ENCODE data around the gene C18orf54.
"Not testable (repeated sequence)": the region's sequence is repeated elsewhere in the genome, so short reads cannot be mapped to it uniquely, and the experiment has no call there.

C18orf54 gene

DNA sequence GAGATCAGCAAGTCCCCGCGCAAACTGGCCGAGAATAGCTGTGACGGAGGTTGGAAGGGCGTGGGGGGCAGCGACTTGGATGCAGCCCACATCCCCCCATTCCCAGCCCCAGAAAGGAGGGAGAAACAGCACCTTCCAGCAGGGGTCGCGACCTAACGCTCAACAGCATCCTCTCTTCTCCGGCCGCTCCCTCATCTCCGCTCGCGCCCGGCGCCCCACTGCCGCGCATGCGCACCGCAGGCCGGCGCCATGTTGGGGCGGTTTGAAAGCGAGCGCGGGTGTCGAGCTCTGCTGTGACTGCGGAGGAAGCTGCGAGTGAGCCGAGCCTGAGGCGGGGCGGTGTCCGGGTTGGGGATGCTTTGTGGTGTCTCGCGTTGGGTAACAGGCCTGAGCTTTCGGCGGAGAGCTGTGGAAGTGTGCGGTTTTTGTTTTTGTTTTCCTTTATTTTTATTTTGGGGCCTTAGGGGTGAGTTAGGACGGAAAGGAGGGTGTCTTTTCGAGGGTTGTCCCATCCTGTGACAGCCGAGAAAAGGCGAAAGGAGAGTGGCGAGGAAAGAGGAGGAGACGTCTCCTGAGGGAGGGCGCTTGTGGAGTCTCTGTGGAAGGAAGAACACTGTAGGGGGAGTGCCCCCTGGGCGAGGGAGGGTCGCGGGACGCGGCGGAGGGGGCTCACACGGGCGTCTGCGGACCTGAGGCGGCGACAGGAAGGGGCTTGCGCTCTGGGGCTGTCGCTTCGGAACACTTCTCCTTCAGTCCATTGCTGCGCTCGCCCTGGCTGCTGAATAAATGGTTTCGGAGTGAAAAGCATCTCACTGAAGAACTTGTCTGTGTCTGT, at the start of gene C18orf54, which contains the start of gene STARD6:
C18orf54 (plus strand) TSS at position 247 of the 835 bp plus-strand sequence. CDS start 2,667 bp downstream, outside the sequence.
STARD6 (minus strand) TSS at position 199 of the 835 bp plus-strand sequence. CDS start 3,285 bp downstream, outside the sequence.
- DNase-seq = peak; percentile 92

DNA sequence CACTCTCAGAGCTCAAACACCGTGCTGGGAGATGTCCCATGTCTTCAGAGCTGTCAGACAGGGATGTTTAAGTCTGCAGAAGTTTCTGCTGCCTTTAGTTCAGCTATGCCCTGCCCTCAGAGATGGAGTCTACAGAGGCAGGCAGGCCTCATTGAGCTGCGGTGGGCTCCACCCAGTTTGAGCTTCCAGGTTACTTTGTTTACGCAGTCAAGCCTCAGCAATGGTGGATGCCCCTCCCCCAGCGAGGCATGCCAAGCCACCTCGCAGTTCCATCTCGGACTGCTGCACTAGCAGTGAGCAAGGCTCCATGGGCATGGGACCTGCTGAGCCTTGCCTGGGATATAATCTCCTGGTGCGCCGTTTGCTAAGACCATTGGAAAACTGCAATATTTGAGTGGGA, 48.1 kb upstream of the C18orf54 start:
- not testable (repeated sequence) for DNase-seq

DNA sequence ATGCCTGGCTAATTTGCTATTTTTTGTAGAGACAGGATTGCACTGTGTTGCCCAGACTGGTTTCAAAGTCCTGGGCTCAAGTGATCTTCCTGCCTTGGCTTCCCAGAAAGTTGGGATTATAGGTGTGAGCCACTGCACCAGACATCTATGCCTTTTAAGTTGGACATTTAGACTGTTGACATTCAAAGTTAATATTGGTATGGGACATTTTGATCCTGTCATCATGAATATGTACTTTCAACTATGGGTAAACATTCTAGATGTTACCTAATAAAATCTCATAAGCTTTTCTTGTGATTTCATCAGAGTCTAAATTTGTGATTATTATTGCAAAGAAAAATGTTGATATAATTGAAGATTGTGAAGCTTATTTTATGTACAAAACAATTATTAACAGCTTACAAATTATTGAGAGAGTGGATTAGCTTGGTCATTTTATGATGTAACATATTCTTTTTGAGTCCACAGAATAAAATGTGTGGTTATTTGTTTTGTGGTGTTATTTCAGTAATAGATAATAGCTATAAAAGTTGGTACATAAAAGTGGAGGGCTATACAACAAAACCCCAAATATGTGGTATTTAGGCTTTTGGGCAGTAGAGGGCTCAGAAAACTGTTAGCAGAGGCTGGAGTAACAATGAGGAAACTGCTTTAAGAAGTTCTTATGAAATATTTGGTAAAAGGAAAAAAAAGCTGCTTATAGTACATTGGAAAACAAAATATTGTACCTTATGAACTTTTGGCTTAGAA, 41.5 kb upstream of the C18orf54 start:
- no peak for DNase-seq

DNA sequence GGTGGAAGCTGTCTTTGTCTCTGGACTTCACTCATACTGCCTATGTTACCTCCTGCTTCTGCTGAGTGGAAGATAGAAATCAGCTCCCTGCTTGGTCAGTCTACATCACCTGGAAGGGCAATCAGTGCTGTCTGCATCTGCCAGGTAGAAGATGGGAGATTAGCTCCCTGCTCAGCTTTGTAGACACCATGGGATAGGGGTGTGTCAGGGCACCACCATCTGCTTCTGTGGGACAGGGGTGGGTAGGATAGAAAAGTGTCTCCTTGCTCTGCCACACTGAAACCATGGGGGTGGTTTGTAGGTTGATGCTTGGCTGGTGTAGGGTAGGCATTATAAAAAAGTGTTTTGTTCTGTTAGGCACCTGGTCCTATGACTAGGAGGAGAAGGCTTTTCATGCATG, 34.1 kb upstream of the C18orf54 start:
- DNase-seq = no peak

DNA sequence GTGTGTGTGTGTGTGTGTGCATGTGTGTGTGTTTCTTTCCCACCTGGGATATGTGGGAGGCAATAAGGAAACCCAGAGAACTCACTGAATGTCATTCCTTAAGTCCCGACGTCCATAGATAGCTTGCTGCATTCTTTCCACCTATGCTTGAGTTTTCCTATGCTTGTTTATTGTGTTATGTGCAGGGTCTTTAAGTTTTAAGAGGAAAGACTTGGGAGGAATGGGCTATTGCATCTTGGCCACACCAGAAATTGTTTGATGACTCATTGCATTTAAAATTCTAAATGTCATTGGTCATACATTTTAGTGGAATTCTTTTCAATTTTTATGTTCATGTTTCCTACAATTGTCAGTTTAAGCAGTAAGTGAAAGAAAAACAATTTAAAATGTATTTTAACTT, 33.7 kb upstream of the C18orf54 start:
- no peak for DNase-seq

DNA sequence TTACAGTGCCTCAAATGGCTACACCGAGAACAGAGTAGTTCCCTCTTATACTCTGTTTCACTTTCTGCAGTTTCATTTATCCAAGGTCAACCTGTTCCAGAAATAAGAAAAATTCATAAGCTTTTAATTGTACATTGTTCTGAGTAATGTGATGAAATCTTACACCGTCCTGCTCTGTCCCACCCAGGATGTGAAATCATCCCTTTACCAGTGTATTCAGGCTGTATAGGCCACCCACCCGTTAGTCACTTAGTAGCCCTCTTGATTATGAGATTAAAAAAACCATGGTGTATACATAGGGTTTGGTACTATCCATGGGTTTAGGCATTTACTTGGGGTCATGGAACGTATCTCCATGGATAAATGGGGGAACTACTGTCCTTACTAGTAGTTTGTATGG, 29.9 kb upstream of the C18orf54 start:
- no peak for DNase-seq

DNA sequence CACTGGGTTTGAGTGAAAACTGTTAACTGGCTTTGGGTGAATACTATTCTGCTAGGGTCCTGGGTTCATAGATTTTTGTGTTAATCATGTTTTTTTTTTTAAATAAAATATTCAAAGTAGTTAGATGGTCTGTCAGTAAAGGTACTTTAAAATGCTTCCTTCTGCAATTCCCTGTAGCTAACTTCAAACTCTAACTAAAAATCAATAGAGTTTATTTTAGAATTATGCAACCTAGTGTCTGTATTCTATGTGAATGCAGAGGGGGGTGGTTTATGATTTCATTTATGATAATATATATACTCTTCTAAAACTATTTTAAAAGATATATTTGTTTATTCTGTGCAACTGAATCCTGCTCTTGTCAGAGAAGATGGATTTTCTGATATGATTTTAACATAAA, 27.9 kb upstream of the C18orf54 start:
- DNase-seq = no peak

DNA sequence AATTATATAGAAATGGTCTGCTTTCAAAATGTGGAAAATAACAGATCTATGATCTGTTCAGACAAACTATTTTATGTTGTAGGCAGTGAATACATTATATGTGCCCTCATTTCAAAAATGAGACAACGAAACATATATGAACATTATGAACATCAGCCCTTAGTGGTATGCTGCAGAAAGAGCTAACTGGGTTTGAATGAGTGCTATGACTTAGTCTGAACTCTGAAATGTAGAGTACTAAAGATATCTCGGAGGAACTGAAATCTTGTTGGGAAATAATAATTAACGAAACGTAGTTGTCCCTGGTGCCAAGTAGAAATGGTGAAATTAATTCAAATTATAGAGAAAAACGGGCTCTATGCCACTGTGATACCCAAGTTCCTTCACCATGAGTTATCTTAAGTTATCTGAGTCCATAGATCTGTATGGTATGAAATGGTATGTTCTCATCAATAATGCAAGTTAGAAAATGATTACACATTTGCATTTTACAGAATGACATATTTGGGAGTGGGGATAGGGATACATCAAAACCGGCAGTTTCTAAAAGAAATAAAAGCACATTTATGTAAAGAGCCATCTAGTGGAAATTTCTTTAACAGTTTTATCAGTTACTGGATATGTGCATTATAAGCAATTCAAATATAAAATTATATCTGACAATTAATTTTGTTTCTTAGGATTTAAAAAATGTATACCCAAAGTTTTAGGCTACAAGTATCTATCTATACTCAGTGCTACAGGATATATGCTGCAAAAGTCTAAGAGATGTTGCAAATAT, 26.7 kb upstream of the C18orf54 start:
- no peak for DNase-seq

DNA sequence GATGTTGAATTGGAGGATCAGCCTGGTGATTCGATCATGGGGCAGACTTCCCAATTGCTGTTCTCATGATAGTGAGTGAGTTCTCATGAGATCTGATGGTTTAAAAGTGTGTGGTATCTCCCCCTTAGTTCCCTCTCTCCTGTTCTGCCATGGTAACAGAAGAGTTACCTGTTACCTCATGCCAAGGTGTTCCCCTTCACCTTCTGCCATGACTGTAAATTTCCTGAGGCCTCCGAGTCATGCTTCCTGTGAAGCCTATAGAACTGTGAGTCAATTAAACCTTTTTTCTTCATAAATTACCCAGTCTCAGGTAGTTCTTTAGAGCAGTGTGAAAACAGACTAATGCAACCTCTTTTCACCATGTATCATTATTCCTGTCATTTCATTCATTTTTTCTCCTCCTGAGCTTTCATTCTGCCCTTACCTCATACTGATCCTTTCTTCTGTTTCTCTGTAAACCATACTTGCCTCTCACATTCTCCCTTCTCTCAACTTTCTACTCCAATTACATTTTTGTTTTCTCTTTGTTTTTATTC, 22.0 kb upstream of the C18orf54 start:
- DNase-seq = no peak

DNA sequence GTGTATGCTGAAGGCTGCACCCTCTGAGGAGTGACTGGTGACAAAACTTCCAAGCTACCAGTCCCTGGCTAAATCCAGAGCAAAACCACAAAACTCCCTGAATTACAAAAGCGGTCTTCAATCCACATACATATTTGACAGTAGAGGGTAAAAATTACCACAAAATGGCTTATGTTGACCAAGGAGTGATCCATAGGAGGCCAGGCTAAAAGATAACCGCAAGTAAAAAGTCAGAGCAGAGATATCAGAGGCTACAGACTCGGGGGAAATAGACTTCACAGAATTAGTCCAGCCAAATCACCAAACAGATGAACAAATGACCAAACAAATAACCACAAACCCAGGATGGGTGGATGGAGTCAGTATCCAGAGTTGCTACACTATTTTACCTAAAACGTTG, 19.5 kb upstream of the C18orf54 start:
- DNase-seq = no peak

DNA sequence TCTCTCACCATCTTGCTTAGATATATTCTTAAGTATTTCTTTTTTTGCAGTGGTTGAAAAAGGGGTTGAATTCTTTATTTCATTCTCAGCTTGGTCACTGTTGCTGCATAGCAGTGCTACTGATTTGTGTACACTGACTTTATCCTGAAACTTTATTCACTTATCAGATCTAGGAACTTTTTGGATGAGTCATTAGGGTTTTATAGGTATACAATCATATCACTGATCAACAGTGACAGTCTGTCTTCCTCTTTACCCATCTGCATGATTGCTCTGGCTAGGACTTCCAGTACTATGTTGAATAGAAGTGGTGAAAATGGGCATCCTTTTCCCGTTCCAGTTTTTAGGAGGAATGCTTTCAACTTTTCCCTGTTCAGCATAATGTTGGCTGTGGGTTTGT, 6.5 kb upstream of the C18orf54 start:
- no peak for DNase-seq

DNA sequence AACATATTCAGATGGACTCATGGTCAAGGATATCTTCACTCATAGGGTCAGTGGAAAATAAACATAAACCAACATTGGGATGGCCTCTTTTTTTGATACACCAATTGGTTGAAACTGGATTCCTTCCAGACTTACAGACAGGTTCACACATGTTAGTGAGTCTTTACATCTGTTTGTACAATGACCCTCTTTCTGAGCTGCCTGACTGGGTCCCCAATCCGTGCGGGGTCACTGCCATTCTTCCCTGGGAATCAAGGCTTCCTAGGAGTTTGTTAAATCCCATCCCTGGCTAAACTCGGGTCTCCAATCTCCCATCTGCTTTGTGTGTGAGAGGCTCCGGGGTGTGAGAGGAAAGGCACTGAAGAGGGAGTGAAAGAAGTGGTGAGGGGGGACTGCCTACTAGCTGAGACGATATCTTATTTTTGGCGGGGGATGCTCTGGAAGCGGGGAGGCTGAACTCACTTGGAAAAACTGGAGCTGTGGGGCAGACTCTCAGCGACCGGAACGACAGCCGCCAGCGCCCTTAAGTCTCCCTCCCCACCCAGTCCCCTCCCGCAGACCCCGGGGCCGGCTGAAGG, 535 bp upstream of the C18orf54 start:
- no peak for DNase-seq

DNA sequence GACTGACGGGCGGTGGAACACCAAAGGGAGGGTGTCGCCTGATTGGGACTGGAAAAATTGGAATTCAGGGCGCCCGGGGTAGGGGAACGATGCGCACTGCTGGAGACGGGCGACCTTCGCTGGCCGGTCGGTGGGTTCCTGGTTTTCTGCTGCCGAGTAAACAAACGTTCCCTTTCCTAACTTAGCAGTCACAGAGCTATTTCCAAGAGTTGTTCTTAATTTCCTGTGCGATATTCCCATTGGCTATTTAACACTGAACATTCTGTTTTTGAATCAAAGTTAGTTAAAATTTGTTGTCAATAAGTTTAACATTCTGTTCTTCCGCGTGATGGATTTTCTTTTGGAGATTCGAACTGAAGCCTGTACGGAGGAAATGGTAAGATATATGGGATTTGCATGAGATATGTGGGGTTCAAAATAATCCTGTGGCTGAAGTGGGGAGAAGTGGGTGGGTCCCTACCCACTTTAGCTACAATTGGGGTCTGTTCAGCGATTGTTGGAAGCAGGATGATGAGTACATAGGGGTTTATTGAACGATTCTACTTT, 862 bp downstream of the C18orf54 start:
- DNase-seq = no peak

DNA sequence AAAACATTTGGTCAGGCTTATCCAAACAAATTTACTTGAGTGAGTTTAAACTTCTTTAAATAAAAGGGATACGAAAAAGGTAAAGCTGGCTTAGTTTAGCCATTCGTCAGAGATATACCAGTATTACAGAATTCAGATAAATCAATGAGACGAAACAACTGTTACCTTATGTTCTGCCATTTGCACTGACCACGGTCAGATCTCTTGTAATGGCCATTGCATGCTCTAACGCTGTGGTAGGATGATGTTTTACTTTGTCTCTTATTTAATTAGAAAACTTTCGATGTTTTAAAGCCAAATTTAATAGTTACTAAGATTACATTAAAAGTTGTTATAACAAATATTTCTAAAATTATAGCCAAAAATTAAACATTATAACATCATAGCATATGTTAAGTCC, 1.5 kb downstream of the C18orf54 start:
- DNase-seq = no peak

DNA sequence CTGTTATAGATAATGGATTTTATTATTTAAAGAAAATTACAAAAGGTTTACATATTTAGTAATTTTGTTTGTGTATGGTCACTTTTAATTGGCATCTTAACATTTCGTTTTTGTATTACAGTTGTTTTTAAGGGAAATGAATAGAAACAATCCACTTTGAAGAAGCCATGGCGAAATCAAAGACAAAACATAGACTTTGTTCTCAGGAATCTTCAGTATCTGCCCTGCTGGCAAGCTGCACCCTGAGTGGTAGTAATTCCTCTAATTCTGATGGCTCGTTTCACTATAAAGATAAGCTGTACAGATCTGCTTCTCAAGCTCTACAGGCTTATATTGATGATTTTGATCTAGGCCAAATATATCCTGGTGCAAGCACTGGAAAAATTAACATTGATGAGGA, 2.7 kb downstream of the C18orf54 start:
- DNase-seq = no peak

DNA sequence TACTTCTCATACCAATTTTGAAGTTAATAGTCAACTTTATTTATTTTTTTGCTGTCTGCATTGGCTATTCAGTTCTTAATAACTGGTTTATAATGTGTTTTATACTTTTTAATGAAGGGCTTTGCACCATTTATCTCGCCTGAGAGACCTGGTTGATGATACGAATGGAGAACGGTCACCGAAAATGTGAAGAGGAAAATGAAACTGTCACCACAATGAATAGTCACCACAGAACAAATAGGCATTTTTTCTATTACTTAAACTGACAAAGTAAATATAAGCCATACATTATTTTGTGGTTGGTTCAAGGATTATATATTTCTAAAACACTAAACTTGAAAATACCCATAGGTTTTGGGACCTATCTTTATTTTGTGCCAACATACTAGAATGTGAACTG, 20.4 kb downstream of the C18orf54 start:
- DNase-seq = no peak

DNA sequence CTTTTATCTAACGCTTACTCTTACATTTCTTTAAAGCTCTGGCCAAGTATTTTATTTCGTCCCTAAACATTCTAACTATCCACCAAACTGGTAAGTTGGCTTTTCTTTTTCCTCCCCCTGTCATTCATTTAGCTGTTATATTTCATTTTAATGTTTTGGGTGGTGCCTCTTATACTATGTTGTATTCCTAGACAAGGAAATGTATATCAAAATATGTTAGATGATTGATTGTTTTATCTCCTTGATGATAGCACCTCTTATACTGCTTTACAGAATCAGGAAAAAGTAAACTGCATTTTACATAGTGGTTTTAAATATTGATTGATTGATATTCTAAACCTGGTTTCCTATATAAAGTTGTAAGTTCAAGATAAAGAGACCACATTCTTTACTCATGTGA, 23.9 kb downstream of the C18orf54 start:
- no peak for DNase-seq

DNA sequence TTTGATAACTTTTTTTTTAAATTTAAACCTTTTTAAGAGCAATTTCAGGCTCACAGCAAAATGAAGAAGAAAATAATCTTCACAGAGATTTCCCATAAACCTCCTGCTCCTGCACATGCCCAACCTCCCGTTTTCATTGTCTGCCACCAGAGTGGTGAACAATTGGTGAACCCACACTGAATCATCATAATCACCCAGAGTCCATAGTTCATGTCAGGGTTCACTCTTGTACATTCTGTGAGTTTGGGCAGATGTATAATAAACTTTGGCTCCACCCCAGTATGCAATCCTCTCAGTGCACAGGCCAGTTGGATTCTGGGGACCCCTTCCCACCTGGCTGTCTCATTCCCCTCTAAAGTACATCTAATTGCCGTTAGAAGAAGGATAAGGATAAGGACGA, 24.4 kb downstream of the C18orf54 start:
- no peak for DNase-seq

DNA sequence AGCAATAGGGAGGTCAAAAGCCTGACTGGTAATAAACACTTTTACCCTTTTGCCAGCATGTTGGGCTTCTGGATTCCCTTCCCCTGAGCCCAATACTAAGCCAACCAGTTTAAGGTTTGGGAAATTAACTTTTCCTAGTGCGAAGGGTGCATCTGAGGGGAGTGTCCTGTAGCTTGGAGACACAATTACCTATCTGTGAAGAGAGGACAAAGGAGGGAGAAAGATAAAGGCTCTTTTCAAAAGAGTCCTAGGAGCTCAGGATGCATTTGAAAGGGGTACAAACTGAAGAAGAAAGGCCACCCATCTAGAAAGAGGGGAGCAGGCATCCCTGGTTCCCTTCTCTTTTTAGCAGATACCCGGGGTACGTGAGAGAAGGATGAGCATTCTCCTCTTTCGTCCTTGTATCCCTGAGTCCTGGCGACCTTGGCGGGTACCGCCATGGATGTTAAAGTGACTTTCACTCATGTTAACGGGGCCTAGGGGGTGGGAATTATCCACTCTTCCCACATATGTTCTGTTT, 25.1 kb downstream of the C18orf54 start:
- no peak for DNase-seq

DNA sequence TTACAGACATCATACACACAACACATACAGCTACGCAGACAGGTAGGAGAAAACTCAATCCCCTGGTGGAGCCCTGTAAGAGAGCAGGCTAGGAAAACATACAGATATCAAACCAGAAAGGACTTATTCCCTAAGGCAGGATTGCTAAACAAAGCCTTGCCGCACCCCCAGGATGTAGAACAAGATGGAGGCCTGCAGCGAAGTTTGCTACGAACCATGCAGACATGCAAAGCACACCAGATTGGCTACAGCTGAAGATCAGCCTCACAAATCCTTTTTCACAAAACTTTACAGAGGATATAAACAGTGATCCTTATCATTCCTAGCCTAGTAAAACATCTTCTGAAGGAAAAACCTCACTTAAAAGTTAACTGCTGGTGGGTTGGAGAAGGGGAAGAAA, 28.3 kb downstream of the C18orf54 start:
- no peak for DNase-seq

DNA sequence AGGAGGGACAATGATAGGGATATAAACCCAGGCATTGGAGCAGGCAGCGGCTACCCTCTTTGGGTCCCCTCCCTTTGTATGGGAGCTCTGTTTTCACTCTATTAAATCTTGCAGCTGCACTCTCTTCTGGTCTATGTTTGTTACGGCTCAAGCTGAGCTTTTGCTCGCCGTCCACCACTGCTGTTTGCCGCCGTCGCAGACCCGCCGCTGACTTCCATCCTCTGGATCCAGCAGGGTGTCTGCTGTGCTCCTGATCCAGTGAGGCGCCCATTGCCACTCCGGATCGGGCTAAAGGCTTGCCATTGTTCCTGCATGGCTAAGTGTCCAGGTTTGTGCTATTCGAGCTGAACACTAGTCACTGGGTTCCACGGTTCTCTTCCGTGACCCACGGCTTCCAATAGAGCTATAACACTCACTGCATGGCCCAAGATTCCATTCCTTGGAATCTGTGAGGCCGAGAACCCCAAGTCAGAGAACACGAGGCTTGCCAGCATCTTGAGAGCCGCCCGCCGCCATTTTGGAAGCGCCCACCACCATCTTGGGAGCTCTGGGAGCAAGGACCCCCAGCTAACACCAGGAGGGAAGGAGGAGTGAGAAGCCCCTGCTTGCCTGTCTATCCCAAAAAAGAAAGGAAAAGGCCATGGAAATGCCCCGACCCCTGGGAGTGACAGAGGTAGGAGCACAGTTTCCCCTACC, 29.2 kb downstream of the C18orf54 start:
- DNase-seq = not testable (repeated sequence)
